Thymus (tissue), 11 donors: Measurements from ENCODE around the gene SIRT7. TPM values are rescaled to one million over a fixed set of nuclear protein-coding genes. Genes with fewer than 3 reads are reported as not detected.
A peak's percentile ranks its signal among the peaks of the same experiment; 100 is the strongest.

Source experiments
- DNase-seq, 9 donors: peaks; one replicate each; pipeline ENCODE4 v3.0.0-alpha.2; 2013; ENCODE audit warnings: low spot score in 9 of 9, low read depth in 6 of 9, missing footprints in 1 of 9
- H3K27ac ChIP-seq, 2 donors: one replicate each; pipeline ENCODE4 v1.5.1; 2013; ENCODE audit warnings: control low read depth in 1 of 2, low read depth in 1 of 2, low read length in 1 of 2, mild to moderate bottlenecking in 1 of 2, moderate library complexity in 1 of 2
- H3K27me3 ChIP-seq, 2 donors: one replicate each; pipeline ENCODE4 v1.5.1; 2013; ENCODE audit warnings: low read length in 1 of 2; ENCODE audit not compliant: control insufficient read depth in 2 of 2, insufficient read depth in 1 of 2
- H3K36me3 ChIP-seq, 2 donors: one replicate each; pipeline ENCODE4 v1.5.1; 2013; ENCODE audit warnings: low read length in 1 of 2, mild to moderate bottlenecking in 1 of 2, moderate library complexity in 1 of 2; ENCODE audit not compliant: control insufficient read depth in 2 of 2, insufficient read depth in 2 of 2
- H3K4me1 ChIP-seq, 2 donors: one replicate each; pipeline ENCODE4 v1.5.1; 2013; ENCODE audit warnings: low read length in 2 of 2; ENCODE audit not compliant: control insufficient read depth in 2 of 2, insufficient read depth in 2 of 2
- H3K4me3 ChIP-seq, 2 donors: one replicate each; pipeline ENCODE4 v1.5.1; 2013; ENCODE audit warnings: low read length in 2 of 2, control low read depth in 1 of 2, mild to moderate bottlenecking in 1 of 2
- H3K9me3 ChIP-seq, 2 donors: one replicate each; pipeline ENCODE4 v1.5.1; 2013; ENCODE audit warnings: low read length in 1 of 2, mild to moderate bottlenecking in 1 of 2; ENCODE audit not compliant: control insufficient read depth in 2 of 2, insufficient read depth in 1 of 2
- WGBS: extraction: QIAGEN DNeasy Blood & Tissue Kit; methylation state at CpG from one replicate; pipeline ENCODE4 v1.1.7; 2013; 5-methylcytosine and 5-hydroxymethylcytosine counted together
- polyA plus RNA-seq: library from polyadenylated mRNA; stranded (reverse); fragments of 200-250 nt; gene quantifications from one replicate; pipeline ENCODE4 v1.2.3, GENCODE V29; 2013
- total RNA-seq: library from RNA; stranded (reverse); fragments of 120-200 nt; gene quantifications from one replicate; pipeline ENCODE4 v1.2.4, GENCODE V29; 2013
- donor health status: healthy.

The SIRT7 gene
- total and polyA plus RNA-seq, 2 donors = 16.1 to 47.7 TPM

DNA sequence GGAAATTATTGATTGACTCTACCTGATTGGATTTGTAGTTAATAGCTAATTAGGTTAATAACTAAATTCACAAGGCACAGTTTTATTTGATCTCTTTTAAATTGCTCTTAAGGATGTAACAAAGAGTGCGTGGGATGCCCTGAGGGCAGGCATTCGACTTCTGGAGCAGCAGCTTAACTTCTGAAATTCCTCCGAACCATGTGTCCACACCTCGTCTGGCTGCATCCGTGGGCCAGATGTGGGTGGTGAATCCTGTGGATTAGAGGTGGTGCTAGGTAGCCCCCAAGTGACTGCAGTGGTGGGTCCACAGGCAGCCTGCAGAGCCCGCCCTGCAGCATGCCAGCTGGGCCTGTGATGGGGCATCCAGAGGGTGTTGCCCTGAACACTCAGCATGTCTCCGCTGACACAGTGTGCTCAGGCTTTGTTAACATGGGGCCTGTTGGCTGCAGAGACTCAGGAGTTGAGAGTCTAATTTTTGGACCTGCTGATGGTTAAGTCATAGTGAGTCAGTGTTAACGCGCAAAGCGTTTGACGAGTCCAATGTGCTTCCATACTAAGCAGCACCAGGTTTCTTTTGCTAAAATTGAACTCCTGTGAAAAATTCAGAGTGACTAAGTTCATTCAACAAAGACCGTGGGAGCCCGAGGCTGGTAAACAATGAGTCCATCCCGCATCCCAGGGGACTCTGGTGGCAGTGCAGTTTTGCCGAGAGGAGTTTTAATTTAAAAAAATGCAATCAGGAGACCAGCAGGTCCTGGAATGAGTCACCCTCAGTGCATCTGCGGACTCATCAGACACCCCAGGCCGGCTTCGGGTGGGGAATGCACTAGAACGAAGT lies 19.7 kb downstream of the SIRT7 start:
- Histone ChIP-seq H3K4me1 (peaks cover 0 to 4% of the 10 kb centered on the region in 2 donors), H3K9me3 (no peaks in the 10 kb centered on the region), H3K27ac (no peak overlapping the region), H3K4me3 (no peak overlapping the region), H3K36me3 (peaks cover 55 to 61% of the 10 kb centered on the region in 2 donors), H3K27me3 (peaks cover 21 to 28% of the 10 kb centered on the region in 2 donors)
- no peak for DNase-seq
- 97% methylated on average over 19 of the region's 19 CpGs for WGBS

DNA sequence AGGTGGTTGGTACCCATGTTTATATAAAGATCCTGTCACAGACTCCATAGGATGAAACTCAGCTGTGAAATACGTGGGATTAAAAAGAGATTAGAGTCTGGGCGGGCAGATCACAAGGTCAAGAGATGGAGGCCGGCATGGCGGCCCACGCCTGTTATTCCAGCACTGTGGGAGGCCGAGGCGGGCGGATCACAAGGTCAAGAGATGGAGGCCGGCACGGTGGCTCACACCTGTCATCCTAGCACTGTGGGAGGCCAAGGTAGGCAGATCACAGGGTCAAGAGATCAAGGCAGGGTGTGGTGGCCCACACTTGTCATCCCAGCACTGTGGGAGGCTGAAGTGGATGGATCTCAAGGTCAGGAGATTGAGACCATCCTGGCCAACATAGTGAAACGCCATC lies 22.6 kb downstream of the SIRT7 start:
- no peak for DNase-seq
- H3K9me3 ChIP-seq = no peaks in the 10 kb centered on the region
- H3K27ac ChIP-seq = no peak overlapping the region
- no peak overlapping the region for H3K4me3 ChIP-seq
- peaks cover 0 to 2% of the 10 kb centered on the region in 2 donors for H3K27me3 ChIP-seq
- WGBS = 98% methylated on average over 11 of the region's 11 CpGs
- peaks cover 4 to 12% of the 10 kb centered on the region in 2 donors for H3K4me1 ChIP-seq
- peaks cover 53 to 58% of the 10 kb centered on the region in 2 donors for H3K36me3 ChIP-seq

DNA sequence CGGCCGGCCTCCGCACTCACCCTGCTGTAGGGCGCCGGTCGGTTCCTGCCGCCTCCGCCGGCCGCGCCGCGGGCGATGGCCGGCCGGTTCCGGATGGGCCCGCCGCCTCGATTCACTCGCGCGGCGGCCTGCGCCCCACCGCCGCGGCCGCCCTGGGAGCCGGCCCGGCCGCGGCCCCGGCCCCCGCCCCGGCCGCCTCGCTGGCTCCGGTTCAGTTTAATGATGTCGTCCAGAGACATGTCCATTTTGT lies 26.7 kb downstream of the SIRT7 start:
- under 1% methylated on average over 40 of the region's 40 CpGs for WGBS
- no peaks in the 10 kb centered on the region for H3K27me3 ChIP-seq
- no peaks in the 10 kb centered on the region for H3K9me3 ChIP-seq
- H3K27ac ChIP-seq = peak overlapping the region in 1 of 2 donors; percentile 75
- peaks cover 7 to 25% of the 10 kb centered on the region in 2 donors for H3K4me1 ChIP-seq
- H3K36me3 ChIP-seq = peaks cover 55 to 57% of the 10 kb centered on the region in 2 donors
- no peak for DNase-seq
- H3K4me3 ChIP-seq = peak overlapping the region; percentile 20 to 97

DNA sequence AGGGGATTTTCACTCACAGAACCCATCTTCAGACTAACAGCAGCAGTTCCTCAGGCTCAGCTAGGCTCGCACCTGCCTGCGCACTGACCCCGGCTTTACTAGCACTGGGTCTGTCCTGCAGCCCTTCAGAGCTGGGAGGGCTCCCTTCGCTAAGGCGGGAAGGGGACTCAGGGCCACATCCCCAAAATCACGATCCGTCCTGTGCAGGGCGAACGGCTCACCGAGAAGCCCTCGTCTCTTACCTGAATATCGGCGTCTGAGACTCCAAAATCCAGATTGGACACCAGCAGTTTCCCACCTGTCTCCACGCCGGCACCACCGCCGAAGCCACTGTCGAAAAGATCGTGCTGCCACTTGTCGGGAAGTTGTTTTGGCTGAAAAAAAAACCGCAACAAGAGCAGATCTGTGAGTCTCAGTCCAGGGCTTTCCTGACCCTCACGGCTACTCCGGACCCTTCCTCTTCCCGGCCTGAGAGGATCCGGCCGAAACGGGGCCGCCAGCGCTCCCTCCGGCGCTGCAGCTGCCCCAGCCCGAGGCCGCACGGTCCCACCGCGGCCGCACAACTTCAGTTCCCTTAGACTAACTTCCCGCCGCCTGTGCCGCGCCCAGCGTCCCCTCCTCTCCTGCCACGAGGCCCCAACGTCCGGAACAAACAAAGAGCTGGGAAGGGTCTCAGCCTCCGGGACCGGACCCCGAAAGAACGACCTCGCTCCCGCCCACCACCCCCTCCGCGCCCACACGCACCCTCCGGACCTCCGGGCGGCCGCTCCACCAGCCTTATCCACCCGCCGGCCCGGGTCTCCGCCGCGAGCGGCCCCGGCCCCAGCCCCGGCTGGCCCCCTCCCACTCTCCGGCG lies 27.3 kb downstream of the SIRT7 start:
- peak overlapping the region; percentile 67 to 97 for H3K4me3 ChIP-seq
- no peak for DNase-seq
- peak overlapping the region; percentile 37 to 75 for H3K27ac ChIP-seq
- peaks cover 7 to 25% of the 10 kb centered on the region in 2 donors for H3K4me1 ChIP-seq
- H3K36me3 ChIP-seq = peaks cover 57 to 61% of the 10 kb centered on the region in 2 donors
- no peaks in the 10 kb centered on the region for H3K9me3 ChIP-seq
- 11% methylated on average over 69 of the region's 69 CpGs for WGBS
- no peaks in the 10 kb centered on the region for H3K27me3 ChIP-seq

GRCh38 chr17:81889602-81890001 lies 28.4 kb downstream of the SIRT7 start:
- Histone ChIP-seq H3K27me3 (no peaks in the 10 kb centered on the region), H3K4me1 (peaks cover 7 to 25% of the 10 kb centered on the region in 2 donors), H3K36me3 (peaks cover 58 to 64% of the 10 kb centered on the region in 2 donors), H3K9me3 (no peaks in the 10 kb centered on the region), H3K27ac (no peak overlapping the region), H3K4me3 (no peak overlapping the region)
- over 99% methylated on average over 9 of the region's 9 CpGs for WGBS
- no peak for DNase-seq

DNA sequence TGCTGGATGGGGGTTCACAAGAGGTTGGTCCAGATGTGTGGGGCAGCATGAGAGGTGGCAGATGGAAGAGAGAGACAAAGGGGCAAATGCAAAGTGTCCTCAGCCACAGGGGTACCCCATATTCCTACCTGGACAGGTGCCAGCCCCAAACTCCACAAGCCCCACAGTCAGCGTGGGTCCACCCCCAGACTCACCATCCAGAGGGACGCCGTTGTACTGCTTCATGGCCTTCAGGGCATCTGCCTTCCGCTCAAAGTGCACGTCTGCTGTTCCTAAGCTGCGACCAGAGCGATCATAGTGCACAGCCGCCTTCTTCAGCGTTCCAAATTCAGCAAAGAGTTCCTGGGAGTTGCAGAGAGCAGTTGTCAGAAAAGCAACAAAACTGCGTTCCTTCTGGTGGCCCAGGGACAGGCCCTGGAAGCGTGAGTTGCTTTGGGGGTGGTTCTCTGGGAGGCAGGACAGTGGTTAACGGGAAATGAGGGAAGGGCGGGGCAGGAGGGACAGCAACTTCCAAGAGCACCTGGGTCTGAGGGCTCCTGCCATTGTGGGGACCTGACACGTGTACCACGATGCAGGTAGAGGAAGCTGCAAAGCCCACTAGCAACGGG lies 28.9 kb downstream of the SIRT7 start:
- no peak for DNase-seq
- no peak overlapping the region for H3K4me3 ChIP-seq
- H3K27ac ChIP-seq = no peak overlapping the region
- peaks cover 7 to 25% of the 10 kb centered on the region in 2 donors for H3K4me1 ChIP-seq
- no peaks in the 10 kb centered on the region for H3K27me3 ChIP-seq
- 98% methylated on average over 16 of the region's 16 CpGs for WGBS
- no peaks in the 10 kb centered on the region for H3K9me3 ChIP-seq
- H3K36me3 ChIP-seq = peaks cover 58 to 66% of the 10 kb centered on the region in 2 donors

GRCh38 chr17:81888105-81888987 lies 29.6 kb downstream of the SIRT7 start:
- 98% methylated on average over 44 of the region's 44 CpGs for WGBS
- H3K27ac ChIP-seq = no peak overlapping the region
- H3K4me1 ChIP-seq = peaks cover 7 to 25% of the 10 kb centered on the region in 2 donors
- H3K27me3 ChIP-seq = no peaks in the 10 kb centered on the region
- no peak for DNase-seq
- H3K9me3 ChIP-seq = no peaks in the 10 kb centered on the region
- H3K36me3 ChIP-seq = peaks cover 66 to 67% of the 10 kb centered on the region in 2 donors
- H3K4me3 ChIP-seq = no peak overlapping the region

DNA sequence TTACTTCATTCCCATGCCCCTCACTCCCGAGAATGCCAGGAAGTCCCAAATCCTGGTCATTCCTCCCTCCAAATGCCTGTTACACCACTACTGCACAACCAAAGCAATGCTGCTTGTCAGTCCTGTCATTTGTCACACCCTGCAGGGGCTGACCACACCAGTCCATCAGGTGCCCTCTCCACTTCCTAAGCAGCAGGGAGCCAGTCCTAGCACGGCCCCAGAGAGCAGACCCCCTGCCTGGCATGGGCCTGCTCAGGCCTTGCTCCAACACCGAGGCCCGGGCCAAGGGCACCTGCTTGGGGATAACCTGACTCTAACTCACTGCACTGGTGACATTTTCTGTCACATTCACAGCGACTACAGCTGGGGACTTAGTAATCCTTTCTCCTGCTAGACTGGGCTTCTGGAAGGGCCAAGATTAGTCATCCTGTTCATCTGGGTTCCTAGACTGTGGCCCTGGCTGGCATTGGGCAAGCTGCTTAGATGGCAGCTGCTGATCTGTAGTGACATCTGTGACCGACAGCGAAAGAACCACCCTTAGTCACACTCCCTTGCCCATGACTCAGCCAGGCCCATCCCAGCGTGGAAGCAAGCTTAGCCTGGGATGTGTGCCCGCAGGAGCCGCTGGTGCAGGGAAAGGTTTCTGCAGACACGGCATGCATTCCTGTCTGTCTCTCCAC lies 32.0 kb downstream of the SIRT7 start:
- peaks cover 5 to 16% of the 10 kb centered on the region in 2 donors for H3K4me1 ChIP-seq
- no peaks in the 10 kb centered on the region for H3K9me3 ChIP-seq
- H3K36me3 ChIP-seq = peaks cover 66 to 80% of the 10 kb centered on the region in 2 donors
- 97% methylated on average over 11 of the region's 11 CpGs for WGBS
- no peak overlapping the region for H3K27ac ChIP-seq
- H3K4me3 ChIP-seq = no peak overlapping the region
- DNase-seq = no peak
- no peaks in the 10 kb centered on the region for H3K27me3 ChIP-seq
